Choroid plexus epithelial cell (primary cell): ENCODE results near the gene ACMSD.

ENCODE experiments used
- DNase-seq: peaks from one replicate; pipeline ENCODE4 v3.0.0-alpha.2; 2010; ENCODE audit warnings: low read depth
- H3K4me3 ChIP-seq: 2 replicates; pipeline ENCODE4 v1.5.1; 2011; ENCODE audit warnings: low read depth, mild to moderate bottlenecking, control low read depth, low read length, moderate library complexity
- CTCF ChIP-seq: conservative IDR thresholded peaks from 2 replicates; pipeline ENCODE4 v1.5.1; 2011; ENCODE audit warnings: low read depth, mild to moderate bottlenecking, control low read depth, inconsistent platforms, low read length, moderate library complexity

ACMSD gene

GRCh38 chr2:134835471-134835870 lies 2.9 kb upstream of the ACMSD start:
- no peak overlapping the region for H3K4me3 ChIP-seq
- TF ChIP-seq CTCF = no peak
- no peak for DNase-seq

GRCh38 chr2:134836986-134837385 lies 1.4 kb upstream of the ACMSD start:
- TF ChIP-seq CTCF = no peak
- DNase-seq = peak; percentile 37
- H3K4me3 ChIP-seq = no peak overlapping the region

- no peak for TF ChIP-seq CTCF
- no peak overlapping the region for H3K4me3 ChIP-seq
- DNase-seq = no peak
Measured at GRCh38 chr2:134839649-134840048, 1.2 kb downstream of the ACMSD start.

- no peak for DNase-seq
- H3K4me3 ChIP-seq = no peak overlapping the region
- TF ChIP-seq CTCF = no peak
Measured at GRCh38 chr2:134842930-134843490, 4.6 kb downstream of the ACMSD start.

- DNase-seq = no peak
- H3K4me3 ChIP-seq = no peak overlapping the region
- TF ChIP-seq CTCF = no peak
Measured at GRCh38 chr2:134843968-134844367, 5.6 kb downstream of the ACMSD start.

GRCh38 chr2:134845028-134845427 lies 6.6 kb downstream of the ACMSD start:
- no peak overlapping the region for H3K4me3 ChIP-seq
- TF ChIP-seq CTCF = no peak
- DNase-seq = no peak

GRCh38 chr2:134845719-134846118 lies 7.3 kb downstream of the ACMSD start:
- peak; percentile 11 for DNase-seq
- no peak overlapping the region for H3K4me3 ChIP-seq
- TF ChIP-seq CTCF = no peak
